GM12892 (cell line): ENCODE measurements around the gene NINJ2.

ENCODE experiments used
- POLR2A ChIP-seq: IDR thresholded peaks from 2 replicates; pipeline ENCODE4 v1.6.1; 2011; ENCODE audit warnings: low read depth, low read length, control low read depth
- POLR2AphosphoS5 ChIP-seq: IDR thresholded peaks from 2 replicates; pipeline ENCODE4 v1.6.1; 2011; ENCODE audit warnings: low read depth, low read length, control low read depth
- TAF1 ChIP-seq: IDR thresholded peaks from 2 replicates; pipeline ENCODE4 v1.6.1; 2011; ENCODE audit warnings: low read depth, mild to moderate bottlenecking, control low read depth, low read length, borderline replicate concordance

DNA sequence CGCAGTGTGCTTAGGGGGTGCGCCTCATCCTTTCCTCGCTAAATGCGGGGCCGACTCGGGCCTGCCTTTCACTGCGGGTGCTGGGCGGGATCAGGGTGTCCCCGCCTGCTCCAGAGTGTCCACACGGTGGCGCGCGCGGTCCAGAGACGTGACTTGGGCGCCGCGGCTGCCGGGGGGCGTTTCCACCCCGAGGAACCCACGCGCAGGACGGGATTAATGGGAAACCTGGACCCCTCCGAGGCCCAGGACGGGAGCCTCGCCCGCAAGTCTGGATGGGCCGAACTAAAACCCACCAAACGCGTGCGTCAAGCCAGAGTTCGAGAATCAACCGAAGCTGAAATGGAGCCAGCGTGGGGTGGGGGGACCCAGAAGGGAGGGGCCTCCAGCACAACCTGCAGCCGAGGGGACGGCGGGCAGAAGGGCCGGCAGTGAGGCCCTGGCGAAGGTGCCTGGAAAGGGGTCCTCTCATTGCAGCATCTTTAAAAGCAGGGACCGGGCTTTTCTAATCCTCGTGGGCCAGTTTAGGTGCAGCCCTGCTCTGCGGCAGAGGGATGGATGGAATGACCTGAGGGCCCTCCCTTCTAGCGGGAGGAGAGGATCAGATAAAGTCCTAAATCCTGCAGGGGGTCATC, 93.3 kb downstream of the NINJ2 start:
- no peak for TF ChIP-seq TAF1
- no peak for TF ChIP-seq POLR2A
- TF ChIP-seq POLR2AphosphoS5, result no peak
